Stimulated activated naive CD4-positive, alpha-beta T cell treated with Interleukin-2 at 50 U/mL for 16 hours (primary cell): ENCODE results near the gene ATG12.

ENCODE experiments used
- DNase-seq: peaks from one replicate; lab custom pipeline; 2025; lab: John Stamatoyannopoulos, UW

Gene ATG12

DNA sequence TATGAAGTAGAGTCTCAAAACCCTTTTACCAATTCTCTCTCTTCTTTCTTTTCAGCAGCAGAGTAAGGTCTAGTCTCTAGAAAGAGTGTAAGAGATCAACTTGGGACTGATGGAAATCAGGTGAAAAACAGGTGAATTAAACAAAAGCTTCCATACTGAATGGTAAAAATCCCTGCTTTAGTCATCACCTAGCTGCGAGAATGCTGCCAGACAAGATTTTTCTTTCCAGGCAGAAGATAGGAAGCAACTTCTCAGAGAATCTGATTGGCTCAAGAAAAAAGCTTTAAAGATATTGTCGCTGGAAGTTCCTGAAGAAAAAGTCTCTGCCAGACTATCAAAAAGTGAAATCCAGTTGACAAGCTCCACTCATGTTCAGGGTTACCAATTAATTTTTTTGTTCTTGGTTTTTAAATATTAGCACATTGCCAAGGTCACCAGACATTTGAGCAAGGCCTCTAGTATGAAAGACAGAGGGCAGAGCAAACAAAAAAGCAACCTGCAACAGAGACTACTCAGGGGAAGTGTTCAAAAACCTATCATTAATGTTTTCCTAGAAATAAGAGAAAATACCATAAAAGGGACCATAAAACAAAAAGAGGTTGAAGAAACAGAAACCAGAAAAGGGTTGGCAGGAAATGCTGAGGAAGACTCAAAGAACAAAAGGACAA, 34.2 kb downstream of the ATG12 start:
- no peak for DNase-seq

DNA sequence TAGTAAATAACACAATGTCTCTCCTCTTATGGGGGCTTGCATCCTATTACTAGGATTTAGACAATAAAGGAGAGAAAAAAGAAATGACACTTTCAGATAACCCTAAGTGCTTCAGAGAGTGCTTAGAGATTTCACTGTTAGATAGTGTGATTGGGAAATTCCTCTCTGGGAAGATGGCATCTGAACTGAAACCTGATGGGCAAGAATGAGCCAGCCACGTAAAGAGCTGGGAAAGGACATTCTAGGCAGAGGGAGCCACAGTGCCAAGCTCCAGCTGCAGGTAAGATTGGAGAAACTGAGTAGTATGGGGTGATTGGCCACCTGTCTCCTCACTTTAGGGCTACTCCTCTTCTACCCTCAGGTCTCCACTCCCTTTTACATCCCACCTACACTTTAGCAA, 39.4 kb downstream of the ATG12 start:
- DNase-seq: no peak

DNA sequence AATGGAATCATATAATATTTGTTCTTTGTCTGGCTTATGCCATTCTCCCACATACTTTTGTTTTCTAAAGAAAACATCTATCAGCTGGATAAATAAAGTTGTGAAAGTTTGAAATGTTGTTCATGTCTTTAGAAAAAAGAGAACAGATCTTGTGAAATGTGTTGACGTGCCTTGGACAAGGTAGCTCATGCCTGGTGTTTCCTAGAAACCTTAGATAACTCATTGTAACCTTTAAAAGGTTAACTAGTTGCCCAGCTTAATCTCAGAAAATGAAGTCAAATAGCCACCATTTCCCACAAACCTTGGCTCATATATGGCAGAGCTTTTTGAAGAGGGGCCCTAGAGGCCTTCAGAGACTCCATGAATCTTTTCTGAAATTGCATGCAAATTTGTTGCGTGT, 40.2 kb downstream of the ATG12 start:
- no peak for DNase-seq

DNA sequence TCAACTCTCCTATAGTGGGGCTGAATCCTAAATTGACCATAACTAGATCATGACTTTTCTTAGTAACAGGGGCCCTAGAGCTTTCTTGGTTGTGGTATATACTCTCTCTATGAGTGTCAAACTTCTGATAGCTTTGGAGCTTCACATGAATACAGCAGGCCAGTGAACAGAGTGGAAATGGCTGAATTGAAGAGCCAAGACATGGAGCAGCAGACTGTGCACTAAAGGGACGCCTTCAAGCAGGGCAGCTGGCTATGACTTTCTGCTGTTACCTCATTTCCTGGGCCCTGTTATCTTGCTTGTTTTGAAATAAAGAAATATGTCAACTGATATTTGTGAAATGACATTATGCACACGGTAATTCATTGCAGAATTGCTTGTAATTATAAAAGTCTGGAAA, 41.3 kb downstream of the ATG12 start:
- no peak for DNase-seq

DNA sequence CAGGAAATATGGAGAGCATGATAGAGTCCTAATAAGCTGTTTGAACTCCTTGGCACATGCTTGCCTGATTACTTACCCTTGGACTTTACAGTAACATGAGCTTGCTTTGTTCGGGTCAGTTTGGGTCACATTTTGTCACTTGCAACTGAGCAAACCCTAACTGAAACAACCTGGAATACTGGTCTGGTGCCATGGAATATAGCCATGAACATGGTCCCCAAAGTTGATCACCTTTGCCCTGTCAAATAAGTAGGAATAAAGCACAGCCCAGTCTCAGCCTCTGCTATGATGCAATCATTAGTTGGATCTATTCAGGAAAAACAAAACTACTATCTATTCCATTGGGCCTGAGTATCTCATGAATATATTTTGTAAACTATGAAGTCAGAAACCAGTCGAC, 43.1 kb downstream of the ATG12 start:
- no peak for DNase-seq

DNA sequence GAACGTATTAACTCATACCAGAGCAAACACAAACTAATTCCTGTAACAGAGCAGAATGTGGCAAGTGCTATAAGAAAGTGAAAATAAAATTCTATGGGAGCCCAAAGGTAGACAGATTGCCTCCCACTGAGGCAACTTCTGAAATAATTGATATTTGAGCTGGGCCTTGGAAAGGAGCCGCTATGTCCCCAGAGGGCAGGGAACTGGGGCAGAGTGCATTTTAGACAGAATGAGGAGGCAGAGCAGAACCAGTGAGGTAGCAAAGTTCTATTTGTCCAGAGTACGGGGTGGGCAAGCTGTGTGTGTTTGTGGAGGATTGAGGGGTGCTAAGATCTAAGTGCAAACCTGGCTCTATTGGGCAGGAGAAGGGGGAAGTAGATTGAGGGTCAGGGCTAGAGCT, 44.7 kb downstream of the ATG12 start:
- no peak for DNase-seq

DNA sequence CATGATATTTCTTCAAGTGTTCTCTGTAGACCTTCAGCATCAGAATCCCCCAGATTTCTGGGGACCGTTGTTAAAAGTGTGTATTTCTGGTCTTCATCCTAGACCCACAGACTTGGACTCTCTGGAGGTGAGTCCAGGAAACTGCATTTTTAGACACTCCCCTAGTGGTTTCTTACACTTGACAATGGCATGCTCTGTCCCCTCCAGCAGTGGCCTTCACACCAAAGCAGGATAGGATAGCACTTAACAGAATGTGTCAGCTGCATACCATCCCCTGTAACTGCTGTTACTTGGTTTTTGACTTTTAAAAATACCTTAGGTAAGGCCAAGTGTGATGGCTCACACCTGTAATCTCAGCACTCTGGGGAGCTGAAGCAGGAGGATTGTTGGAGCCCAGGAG, 45.7 kb downstream of the ATG12 start:
- DNase-seq: no peak

DNA sequence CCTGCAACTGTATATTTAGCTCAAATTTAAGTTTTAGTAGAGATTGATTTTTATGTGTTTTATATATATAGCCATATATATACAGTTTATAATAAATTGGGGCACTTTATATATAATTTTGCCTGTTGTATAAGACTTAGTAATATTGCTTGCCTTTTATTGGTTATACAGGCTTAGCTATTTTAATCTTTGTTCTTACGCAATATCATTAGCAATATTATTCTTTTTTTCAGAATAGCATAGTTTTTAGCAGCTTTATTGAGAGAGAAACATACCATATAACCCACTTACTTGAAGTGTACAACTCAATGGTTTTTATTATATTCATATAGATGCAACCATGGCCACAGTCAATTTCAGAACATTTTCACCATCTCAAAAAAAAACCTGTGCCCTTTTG, 52.9 kb downstream of the ATG12 start:
- no peak for DNase-seq

DNA sequence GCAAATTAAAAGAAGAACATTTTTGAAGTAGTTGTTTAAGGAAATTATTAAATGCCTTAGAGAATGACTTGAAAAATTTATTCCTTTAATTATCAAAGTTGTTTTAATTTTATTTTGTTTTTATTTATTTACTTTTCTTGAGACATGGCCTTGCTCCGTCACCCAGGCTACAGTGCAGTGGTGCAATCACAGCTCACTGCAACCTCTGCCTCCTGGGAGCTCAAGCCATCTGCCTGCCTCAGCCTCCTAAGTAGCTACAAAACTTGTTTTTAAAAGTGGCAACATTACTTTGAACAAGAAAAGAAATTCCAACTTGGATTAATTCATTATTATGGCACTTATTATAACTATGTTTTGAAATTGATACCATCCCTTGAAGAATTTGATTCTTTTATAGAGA, 53.9 kb downstream of the ATG12 start:
- DNase-seq: no peak

DNA sequence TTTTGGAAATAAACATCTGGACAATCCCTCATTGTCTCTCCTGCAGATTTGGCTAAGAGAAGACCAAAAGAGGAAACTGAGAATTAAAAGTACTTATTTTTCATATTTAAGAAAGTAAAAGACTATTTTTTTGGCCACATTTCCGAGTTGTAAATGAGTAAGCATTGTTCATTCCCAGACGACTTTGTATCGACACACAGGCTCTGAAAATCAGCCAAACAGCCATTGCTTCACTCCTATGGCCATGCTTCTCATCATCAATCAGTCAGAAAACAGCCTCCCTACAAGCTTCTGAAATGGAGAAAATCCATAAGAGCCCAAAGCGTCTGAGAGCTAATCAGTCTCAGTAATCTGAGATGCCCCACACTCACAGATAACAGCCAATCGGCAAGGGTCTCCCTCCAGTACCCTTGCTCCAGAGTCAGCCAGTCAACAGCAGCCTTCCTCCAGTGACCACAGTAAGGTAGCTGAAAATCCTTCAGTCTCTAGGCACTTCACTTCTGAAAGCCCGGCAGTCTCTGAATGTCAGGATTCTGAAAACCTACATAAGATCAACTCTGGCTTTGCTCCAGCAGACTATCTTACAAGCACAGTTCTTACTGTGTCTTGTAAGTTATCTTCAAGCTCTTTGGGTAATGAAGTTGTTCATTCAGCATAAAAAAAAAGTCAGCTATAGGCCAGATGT, 55.8 kb downstream of the ATG12 start:
- DNase-seq: no peak

DNA sequence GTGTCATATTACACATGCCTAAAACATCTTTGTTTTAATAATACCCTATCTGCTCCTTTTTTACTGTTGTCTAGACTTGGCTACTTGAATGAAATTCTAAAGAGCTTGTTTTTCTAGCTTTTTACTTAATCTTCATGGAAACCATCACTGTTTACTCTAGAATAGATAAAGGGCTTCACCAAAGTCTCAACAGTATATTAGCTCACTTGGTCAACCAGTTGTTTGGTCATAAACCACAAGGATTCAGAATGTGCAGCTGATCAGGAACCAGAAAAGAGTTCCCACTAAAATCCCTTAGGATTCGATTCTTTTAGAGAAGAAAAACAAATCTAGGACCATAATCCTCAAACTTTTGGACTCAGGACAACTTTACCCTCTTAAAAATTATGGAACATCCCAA, 62.9 kb downstream of the ATG12 start:
- DNase-seq: no peak
